ENCODE results near the gene CCDC91.

The CCDC91 gene

DNA sequence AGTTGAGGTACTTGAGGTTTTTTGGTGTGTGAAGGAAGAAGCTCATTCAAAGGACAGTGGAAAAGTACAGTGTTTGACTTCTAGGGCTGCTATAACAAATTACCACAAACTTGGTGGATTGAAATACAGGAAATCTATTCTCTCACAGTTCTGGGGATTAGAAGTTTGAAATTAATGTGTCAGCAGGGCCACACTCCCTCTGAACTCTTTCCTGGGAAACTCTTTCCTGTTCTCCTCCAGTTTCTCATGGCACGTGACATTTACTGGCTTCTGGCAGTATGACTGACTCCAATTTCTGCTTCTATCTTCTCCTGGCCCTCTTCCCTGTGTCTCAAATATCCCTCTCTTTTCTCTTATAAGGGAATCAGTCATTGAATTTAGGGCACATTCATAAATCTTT lies 160.2 kb downstream of the CCDC91 start (continued):
- TF ChIP-seq, protein P1, sequence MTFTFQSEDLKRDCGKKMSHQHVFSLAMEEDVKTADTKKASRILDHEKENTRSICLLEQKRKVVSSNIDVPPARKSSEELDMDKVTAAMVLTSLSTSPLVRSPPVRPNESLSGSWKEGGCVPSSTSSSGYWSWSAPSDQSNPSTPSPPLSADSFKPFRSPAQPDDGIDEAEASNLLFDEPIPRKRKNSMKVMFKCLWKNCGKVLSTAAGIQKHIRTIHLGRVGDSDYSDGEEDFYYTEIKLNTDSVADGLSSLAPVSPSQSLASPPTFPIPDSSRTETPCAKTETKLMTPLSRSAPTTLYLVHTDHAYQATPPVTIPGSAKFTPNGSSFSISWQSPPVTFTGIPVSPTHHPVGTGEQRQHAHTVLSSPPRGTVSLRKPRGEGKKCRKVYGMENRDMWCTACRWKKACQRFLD (tag by site-specific recombination; IDR thresholded peaks at IDR 0.05), result no peak
- TF ChIP-seq ZNF558 (tag by site-specific recombination; IDR thresholded peaks at IDR 0.05), result no peak
- TF ChIP-seq ZNF416 (tag by site-specific recombination; IDR thresholded peaks at IDR 0.05), result no peak
- no peak for TF ChIP-seq ZNF548 (tag by site-specific recombination; IDR thresholded peaks at IDR 0.05)
- TF ChIP-seq, protein P2, sequence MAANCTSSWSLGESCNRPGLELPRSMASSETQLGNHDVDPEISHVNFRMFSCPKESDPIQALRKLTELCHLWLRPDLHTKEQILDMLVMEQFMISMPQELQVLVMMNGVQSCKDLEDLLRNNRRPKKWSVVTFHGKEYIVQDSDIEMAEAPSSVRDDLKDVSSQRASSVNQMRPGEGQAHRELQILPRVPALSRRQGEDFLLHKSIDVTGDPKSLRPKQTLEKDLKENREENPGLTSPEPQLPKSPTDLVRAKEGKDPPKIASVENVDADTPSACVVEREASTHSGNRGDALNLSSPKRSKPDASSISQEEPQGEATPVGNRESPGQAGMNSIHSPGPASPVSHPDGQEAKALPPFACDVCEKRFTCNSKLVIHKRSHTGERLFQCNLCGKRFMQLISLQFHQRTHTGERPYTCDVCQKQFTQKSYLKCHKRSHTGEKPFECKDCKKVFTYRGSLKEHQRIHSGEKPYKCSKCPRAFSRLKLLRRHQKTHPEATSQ (tag by site-specific recombination; IDR thresholded peaks at IDR 0.05), result no peak
- TF ChIP-seq ZNF174 (tag by site-specific recombination; IDR thresholded peaks at IDR 0.05), result no peak
- no peak for TF ChIP-seq ZNF624 (tag by site-specific recombination; IDR thresholded peaks at IDR 0.05)
- no peak for TF ChIP-seq TRIM28 (IDR thresholded peaks at IDR 0.05; ENCODE audit: borderline replicate concordance, low read length)
- TF ChIP-seq ZNF791 (tag by site-specific recombination; IDR thresholded peaks at IDR 0.05), result no peak

DNA sequence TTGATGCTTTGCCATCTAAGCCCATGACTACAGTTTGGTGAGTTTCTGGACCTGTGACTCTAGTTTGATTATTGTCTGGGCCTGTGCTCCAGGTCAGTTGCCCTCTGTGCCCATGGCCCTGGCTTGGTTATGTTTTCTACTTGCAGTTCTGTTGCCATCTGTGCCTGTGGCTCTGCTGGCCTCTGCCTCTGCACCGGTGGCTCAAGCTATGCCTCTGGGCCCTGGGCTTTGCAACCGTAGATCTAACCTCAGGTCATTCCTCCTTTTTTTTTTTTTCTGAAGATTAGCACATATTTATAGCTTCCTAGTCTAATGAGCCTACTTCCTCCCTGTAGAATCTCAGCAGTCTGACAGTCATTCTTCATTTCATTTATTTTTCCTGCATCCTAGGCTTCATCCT lies 161.2 kb downstream of the CCDC91 start:
- ChIA-PET POLR2A (interaction anchor here (0.6 kb wide), 1 partner anchor 205 kb away, joined by 3 read pairs; no protein-coding TSS in a partner anchor), CTCF (no interaction called here)
- Histone ChIP-seq H3K36me3 (ENCODE audit: control insufficient read depth in 2 of 2, insufficient read depth in 1 of 2, low read length in 2 of 2) (no peaks in the 10 kb centered on the region), H3K27ac (ENCODE audit: extremely low read depth, low read depth, low read length) (no peak overlapping the region), H3K4me3 (ENCODE audit: low read depth, low read length) (no peak overlapping the region), H3K4me1 (ENCODE audit: control insufficient read depth, insufficient read depth, low read length) (no peaks in the 10 kb centered on the region), H3K9me3 (ENCODE audit: control insufficient read depth, insufficient read depth, low read depth, low read length) (no peaks in the 10 kb centered on the region)
- TF ChIP-seq ZNF660 (tag by site-specific recombination; IDR thresholded peaks at IDR 0.05) (no peak), ZNF248 (tag by site-specific recombination; IDR thresholded peaks at IDR 0.05) (no peak), ZSCAN23 (tag by site-specific recombination; IDR thresholded peaks at IDR 0.05) (no peak), KLF8 (tag by site-specific recombination; IDR thresholded peaks at IDR 0.05) (no peak), ZNF274 (IDR thresholded peaks at IDR 0.05; ENCODE audit: low read length) (no peak), ZNF274 (tag by site-specific recombination; IDR thresholded peaks at IDR 0.05; ENCODE audit: borderline replicate concordance) (no peak), KLF7 (tag by site-specific recombination; IDR thresholded peaks at IDR 0.05; ENCODE audit: borderline replicate concordance) (no peak)
- TF ChIP-seq, protein P3, sequence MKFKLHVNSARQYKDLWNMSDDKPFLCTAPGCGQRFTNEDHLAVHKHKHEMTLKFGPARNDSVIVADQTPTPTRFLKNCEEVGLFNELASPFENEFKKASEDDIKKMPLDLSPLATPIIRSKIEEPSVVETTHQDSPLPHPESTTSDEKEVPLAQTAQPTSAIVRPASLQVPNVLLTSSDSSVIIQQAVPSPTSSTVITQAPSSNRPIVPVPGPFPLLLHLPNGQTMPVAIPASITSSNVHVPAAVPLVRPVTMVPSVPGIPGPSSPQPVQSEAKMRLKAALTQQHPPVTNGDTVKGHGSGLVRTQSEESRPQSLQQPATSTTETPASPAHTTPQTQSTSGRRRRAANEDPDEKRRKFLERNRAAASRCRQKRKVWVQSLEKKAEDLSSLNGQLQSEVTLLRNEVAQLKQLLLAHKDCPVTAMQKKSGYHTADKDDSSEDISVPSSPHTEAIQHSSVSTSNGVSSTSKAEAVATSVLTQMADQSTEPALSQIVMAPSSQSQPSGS (tag by site-specific recombination; IDR thresholded peaks at IDR 0.05; ENCODE audit: low read depth), result no peak

DNA sequence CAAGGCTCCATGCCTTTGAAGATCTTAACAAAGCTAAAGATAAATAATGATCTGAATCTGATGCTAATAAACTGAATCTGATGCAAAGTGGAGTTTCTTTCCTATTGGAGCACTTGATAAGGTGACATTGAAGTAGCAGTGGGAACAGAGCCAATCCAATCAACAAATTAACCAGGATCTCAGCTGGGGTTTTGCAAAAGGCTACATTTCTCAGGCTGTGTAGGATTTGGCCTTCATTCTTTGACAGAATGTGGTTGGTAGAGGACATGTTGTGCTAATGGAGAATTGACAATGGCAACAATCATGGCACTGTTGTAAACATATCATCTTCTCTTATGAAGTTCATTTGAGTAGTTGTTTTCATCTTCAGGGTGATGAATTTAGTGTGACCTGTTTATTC lies 164.9 kb downstream of the CCDC91 start:
- CTCF ChIA-PET, result no interaction called here
- no peak for TF ChIP-seq ZNF311 (tag by site-specific recombination; IDR thresholded peaks at IDR 0.05; ENCODE audit: borderline replicate concordance)
- TF ChIP-seq ZNF692 (tag by site-specific recombination; IDR thresholded peaks at IDR 0.05), result no peak
- no peak for TF ChIP-seq ZNF768 (tag by site-specific recombination; IDR thresholded peaks at IDR 0.05)
- no peak for TF ChIP-seq KLF1 (tag by site-specific recombination; IDR thresholded peaks at IDR 0.05)
- TF ChIP-seq GLI2 (tag by site-specific recombination; IDR thresholded peaks at IDR 0.05; ENCODE audit: borderline replicate concordance, low read depth), result no peak
- TF ChIP-seq, protein P4, sequence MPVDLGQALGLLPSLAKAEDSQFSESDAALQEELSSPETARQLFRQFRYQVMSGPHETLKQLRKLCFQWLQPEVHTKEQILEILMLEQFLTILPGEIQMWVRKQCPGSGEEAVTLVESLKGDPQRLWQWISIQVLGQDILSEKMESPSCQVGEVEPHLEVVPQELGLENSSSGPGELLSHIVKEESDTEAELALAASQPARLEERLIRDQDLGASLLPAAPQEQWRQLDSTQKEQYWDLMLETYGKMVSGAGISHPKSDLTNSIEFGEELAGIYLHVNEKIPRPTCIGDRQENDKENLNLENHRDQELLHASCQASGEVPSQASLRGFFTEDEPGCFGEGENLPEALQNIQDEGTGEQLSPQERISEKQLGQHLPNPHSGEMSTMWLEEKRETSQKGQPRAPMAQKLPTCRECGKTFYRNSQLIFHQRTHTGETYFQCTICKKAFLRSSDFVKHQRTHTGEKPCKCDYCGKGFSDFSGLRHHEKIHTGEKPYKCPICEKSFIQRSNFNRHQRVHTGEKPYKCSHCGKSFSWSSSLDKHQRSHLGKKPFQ (tag by site-specific recombination; IDR thresholded peaks at IDR 0.05), result no peak
- no peak for TF ChIP-seq ZNF580 (tag by site-specific recombination; IDR thresholded peaks at IDR 0.05)
- TF ChIP-seq ZNF610 (tag by site-specific recombination; IDR thresholded peaks at IDR 0.05; ENCODE audit: borderline replicate concordance), result no peak
- TF ChIP-seq PRDM1 (tag by site-specific recombination; IDR thresholded peaks at IDR 0.05), result no peak
- no peak for TF ChIP-seq ZFP69B (tag by site-specific recombination; IDR thresholded peaks at IDR 0.05)
- TF ChIP-seq ZNF114 (tag by site-specific recombination; IDR thresholded peaks at IDR 0.05), result no peak
- H3K27ac ChIP-seq (ENCODE audit: extremely low read depth, low read depth, low read length), result no peak overlapping the region

More for the DNA sequence above, 164.9 kb downstream of the CCDC91 start:
- Histone ChIP-seq H3K9me3 (ENCODE audit: control insufficient read depth, insufficient read depth, low read depth, low read length) (no peaks in the 10 kb centered on the region), H3K4me3 (ENCODE audit: low read depth, low read length) (no peak overlapping the region), H3K36me3 (ENCODE audit: control insufficient read depth in 2 of 2, insufficient read depth in 1 of 2, low read length in 2 of 2) (no peaks in the 10 kb centered on the region), H3K4me1 (ENCODE audit: control insufficient read depth, insufficient read depth, low read length) (no peaks in the 10 kb centered on the region)
- POLR2A ChIA-PET, result no interaction called here

Measured in HEK293 (cell line).